Brain microvascular endothelial cell (primary cell): ENCODE measurements around the gene TCL1A.
"Not testable (repeated sequence)": the region's sequence is repeated elsewhere in the genome, so short reads cannot be mapped to it uniquely, and the experiment has no call there.

ENCODE experiments used
- DNase-seq: peaks from one replicate; pipeline ENCODE4 v3.0.0-alpha.2; 2020
- H3K27ac ChIP-seq: fragments of 250-450 bp; sonication (Bioruptor Pico); 2 replicates; pipeline ENCODE4 v1.5.1; 2020; ENCODE audit warnings: mild to moderate bottlenecking, moderate library complexity
- H3K27me3 ChIP-seq: fragments of 250-450 bp; sonication (Bioruptor Pico); replicated peaks from 2 replicates; pipeline ENCODE4 v1.5.1; 2020; ENCODE audit warnings: mild to moderate bottlenecking
- H3K36me3 ChIP-seq: fragments of 250-450 bp; sonication (Bioruptor Pico); replicated peaks from 2 replicates; pipeline ENCODE4 v1.5.1; 2020; ENCODE audit warnings: mild to moderate bottlenecking
- H3K4me3 ChIP-seq: 2 replicates; pipeline ENCODE4 v1.5.1; 2011; ENCODE audit warnings: low read depth, mild to moderate bottlenecking, control low read depth, low read length, moderate library complexity
- in situ Hi-C: cut with HindIII; loops from 2 replicates; pipeline ENCODE4 v1.10.0; 2017; ENCODE audit warnings: low sequenced_read_pairs, low pct_ligation_motif_present
- TF ChIP-seq, protein P1 (sequence below): IDR thresholded peaks from 2 replicates; pipeline ENCODE4 v1.5.1; 2011; ENCODE audit warnings: low read depth, mild to moderate bottlenecking, moderate library complexity, low read length, control low read depth, inconsistent platforms; ENCODE audit errors: missing control alignments

TCL1A gene

DNA sequence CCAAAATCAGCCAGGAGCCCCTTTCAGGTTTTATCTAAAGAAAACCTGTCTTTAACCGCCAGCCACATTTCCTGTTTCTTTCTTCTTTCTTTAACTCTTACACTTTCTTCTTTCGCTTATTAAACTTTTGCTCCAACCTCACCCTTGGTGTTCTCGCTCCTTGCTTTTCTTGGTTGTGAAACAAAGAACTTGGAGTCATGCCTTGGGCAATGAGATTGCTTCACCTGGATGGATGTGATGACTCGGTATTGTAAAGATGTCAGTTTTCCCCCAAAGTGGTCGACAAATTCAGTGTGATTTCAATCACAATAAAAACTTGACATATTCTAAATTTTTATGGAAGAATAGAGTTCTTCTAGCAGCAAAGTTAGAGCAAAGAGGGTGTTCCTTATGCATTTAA lies 16.2 kb upstream of the TCL1A start:
- no peaks in the 10 kb centered on the region for H3K27me3 ChIP-seq
- no peak overlapping the region for H3K4me3 ChIP-seq
- H3K36me3 ChIP-seq = no peaks in the 10 kb centered on the region
- H3K27ac ChIP-seq = no peak overlapping the region
- DNase-seq = no peak
- TF ChIP-seq, protein P1, sequence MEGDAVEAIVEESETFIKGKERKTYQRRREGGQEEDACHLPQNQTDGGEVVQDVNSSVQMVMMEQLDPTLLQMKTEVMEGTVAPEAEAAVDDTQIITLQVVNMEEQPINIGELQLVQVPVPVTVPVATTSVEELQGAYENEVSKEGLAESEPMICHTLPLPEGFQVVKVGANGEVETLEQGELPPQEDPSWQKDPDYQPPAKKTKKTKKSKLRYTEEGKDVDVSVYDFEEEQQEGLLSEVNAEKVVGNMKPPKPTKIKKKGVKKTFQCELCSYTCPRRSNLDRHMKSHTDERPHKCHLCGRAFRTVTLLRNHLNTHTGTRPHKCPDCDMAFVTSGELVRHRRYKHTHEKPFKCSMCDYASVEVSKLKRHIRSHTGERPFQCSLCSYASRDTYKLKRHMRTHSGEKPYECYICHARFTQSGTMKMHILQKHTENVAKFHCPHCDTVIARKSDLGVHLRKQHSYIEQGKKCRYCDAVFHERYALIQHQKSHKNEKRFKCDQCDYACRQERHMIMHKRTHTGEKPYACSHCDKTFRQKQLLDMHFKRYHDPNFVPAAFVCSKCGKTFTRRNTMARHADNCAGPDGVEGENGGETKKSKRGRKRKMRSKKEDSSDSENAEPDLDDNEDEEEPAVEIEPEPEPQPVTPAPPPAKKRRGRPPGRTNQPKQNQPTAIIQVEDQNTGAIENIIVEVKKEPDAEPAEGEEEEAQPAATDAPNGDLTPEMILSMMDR = no peak
- in situ Hi-C loops = no loop called here

DNA sequence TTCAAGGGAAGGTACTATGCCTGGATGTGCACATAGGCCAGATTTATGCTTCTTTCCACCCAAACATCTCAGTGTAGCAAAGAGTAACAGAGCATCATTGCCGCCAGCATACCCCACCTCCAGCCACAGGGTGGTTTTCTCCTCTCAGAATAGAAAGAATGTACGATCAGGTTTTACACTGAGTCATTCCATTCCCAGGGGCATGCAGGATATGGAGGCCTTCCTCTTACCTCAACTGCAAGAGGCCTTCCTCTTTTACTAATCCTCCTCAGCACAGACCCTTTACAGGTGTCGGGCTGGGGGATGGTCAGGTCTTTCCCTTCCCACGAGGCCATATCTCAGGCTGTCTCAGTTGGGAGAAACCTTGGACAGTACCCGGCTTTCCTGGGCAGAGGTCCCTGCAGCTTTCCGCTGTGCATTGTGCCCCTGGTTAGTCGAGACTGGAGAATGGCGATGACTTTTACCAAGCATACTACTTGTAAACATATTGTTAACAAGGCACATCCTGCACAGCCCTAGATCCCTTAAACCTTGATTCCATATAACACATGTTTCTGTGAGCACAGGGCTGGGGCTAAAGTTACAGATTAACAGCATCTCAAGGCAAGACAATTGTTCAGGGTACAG lies 15.6 kb upstream of the TCL1A start:
- H3K36me3 ChIP-seq = not testable (repeated sequence)

DNA sequence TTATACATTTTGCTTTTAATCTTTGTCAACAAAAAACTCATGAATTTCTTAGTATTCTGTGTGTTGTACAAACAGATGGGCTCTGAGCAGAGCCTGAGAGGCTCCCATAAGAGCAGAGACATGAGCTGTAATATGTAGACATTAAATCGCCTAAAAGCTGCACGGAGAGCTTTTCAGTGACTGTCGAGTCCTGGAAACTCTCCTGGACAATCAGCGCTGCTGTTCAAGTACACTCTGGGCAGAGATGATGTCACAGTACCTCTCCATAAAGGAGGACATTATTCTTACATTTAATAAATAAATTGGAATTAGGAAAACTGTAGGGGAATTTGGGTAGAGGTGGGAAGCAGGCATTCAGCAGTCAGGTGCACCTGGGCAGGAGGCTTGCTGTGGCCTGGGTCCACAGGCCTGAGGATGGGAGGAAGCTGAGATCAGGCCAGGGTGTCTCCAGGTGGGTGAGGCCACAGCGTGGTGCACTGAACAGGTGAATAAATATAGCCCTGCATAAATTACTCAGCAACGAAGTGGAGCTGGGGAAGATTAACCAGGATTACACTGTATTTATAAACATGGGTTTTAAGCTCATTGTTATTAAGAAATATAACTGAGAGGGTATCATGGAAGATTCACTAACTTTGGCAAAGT lies 13.3 kb upstream of the TCL1A start:
- Histone ChIP-seq H3K27me3 (no peaks in the 10 kb centered on the region), H3K4me3 (no peak overlapping the region), H3K27ac (no peak overlapping the region), H3K36me3 (no peaks in the 10 kb centered on the region)
- TF ChIP-seq, protein P1 = no peak
- in situ Hi-C loops = no loop called here
- no peak for DNase-seq

More for the DNA sequence above, 15.6 kb upstream of the TCL1A start:
- H3K4me3 ChIP-seq, H3K27ac ChIP-seq, H3K27me3 ChIP-seq, DNase-seq, in situ Hi-C loops: not testable (repeated sequence)

DNA sequence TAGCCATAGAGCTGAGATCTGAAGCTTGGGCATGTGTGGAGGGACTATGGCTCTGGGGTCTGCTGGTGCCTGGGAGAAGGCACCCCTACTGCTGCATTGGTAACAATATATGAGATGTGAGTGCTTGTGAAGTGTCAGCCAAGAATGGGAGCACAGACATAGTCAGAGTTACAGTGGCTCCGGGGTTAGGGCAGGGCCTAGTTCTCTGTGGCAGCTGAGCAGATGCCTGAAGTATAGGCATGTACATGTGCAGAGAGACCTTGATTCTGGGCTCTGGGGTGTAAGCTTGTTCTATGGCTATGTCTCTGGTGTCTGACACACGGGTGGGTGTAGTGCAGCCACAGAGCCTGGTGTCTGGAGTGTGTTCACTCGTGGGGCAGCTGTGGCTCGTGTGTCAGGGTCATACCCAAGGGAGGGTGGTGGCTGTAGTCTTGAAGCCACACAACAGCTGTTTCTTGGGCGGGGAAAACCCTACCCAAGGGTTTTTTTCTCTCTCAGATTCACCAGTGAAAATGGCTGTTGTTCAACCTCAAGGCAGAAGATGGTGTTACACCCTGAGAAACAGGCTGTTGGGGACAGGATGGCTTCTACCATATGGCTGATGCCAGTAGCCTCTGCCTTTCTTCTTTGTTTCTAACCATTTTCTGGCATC lies 11.9 kb upstream of the TCL1A start:
- TF ChIP-seq, protein P1 = no peak
- no peaks in the 10 kb centered on the region for H3K36me3 ChIP-seq
- no peak overlapping the region for H3K27ac ChIP-seq
- in situ Hi-C loops = no loop called here
- H3K4me3 ChIP-seq = no peak overlapping the region
- no peaks in the 10 kb centered on the region for H3K27me3 ChIP-seq
- no peak for DNase-seq

DNA sequence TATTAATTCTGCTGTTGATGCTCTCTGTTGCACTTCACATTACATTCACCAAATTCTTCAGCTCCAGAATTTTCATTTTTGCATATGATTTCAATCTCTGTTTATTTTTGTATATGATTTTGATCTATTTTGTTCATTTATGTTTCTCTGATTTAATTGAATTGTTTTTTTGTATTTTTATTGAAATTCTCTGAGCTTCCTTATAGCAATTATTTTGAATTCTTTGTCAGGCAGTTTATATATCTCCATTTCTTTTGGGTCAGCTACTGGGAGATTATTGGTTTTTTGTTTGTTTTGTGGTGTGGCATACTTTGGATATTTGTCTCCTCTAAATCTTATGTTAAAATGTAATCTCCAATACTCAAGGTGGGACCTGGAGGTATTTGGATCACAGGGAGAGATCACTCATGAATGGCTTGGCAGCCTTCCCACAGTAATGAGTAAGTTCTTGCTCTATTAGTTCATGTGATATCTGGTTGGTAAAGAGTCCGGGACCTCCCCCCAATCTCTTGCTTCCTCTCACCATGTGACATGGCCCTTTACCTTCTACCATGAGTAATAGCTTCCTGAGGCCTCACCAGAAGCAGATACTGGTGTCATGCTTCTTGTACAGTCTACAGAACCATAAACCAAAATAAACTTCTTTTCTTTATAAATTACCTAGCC lies 8.7 kb upstream of the TCL1A start:
- TF ChIP-seq, protein P1 = no peak
- in situ Hi-C loops = no loop called here
- Histone ChIP-seq H3K27me3 (no peaks in the 10 kb centered on the region), H3K36me3 (no peaks in the 10 kb centered on the region), H3K4me3 (no peak overlapping the region), H3K27ac (no peak overlapping the region)
- no peak for DNase-seq

DNA sequence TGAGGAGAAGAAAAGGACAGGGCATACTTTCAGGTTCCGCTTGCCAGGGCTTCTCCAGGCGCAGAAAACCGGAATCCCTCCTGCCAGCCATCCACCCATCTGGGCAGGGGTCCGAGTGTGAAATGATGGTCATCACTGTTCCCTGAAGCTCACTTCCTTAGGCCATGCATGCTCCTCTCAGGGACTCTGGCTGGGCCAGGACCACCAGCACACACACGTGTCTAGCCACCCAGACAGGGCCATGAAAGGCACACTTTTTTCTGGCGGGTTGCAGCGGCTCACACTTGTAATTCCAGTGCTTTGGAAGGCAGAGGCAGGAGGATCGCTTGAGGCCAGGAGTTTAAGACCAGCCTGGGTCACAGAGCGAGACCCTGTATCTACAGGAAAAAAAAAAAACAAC lies 1.5 kb downstream of the TCL1A start:
- Histone ChIP-seq H3K36me3 (no peaks in the 10 kb centered on the region), H3K27me3 (no peaks in the 10 kb centered on the region), H3K27ac (no peak overlapping the region), H3K4me3 (no peak overlapping the region)
- in situ Hi-C loops = no loop called here
- DNase-seq = no peak
- TF ChIP-seq, protein P1 = no peak
